Stimulated activated CD4-positive, alpha-beta T cell treated with anti-CD3 and anti-CD28 coated beads, Interleukin-4, amount 100 ng/mL, for 1 hour (primary cell): ENCODE measurements around the gene C3orf20.

Source experiments
- DNase-seq: peaks from one replicate; pipeline ENCODE4 v3.0.0-alpha.2; 2020

Gene C3orf20

DNA sequence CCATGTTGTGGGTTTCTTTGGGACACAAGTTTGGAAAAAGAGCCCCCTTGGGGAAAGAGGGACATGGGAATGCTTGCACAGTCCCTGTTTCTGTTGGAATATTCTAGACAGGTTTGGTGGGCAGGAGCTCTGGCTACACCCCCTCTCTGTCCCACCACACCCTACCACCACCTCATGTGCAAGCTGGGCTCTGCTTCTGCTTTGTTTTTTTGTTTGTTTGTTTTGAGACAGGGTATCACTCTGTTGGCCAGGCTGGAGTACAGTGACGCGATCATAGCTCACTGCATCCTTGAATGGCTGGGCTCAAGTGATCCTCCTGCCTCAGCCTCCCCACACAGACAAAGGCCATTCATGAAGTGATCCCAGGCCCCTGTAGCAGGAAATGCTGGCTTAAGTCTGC is 86.9 kb downstream of the C3orf20 start:
- DNase-seq: no peak

DNA sequence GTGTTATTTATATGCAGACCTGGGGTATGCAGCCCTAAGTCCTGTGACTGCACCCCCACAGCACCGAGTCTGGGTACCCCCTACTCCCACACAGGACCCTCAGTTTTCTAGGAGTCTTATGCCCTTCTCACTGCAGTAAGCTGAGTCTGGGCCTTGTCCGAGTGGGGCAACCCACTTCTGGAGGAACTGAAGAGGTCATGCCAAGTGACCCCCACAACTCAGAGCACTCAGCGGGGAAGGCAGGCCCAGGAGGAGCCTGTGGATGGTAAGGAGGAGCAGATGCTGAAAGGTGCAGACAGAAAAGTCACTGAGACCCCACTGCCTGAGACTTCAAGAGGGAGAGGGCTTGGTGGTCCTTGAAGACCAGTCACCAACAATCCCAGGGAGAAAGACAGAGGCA is 87.8 kb downstream of the C3orf20 start:
- no peak for DNase-seq

DNA sequence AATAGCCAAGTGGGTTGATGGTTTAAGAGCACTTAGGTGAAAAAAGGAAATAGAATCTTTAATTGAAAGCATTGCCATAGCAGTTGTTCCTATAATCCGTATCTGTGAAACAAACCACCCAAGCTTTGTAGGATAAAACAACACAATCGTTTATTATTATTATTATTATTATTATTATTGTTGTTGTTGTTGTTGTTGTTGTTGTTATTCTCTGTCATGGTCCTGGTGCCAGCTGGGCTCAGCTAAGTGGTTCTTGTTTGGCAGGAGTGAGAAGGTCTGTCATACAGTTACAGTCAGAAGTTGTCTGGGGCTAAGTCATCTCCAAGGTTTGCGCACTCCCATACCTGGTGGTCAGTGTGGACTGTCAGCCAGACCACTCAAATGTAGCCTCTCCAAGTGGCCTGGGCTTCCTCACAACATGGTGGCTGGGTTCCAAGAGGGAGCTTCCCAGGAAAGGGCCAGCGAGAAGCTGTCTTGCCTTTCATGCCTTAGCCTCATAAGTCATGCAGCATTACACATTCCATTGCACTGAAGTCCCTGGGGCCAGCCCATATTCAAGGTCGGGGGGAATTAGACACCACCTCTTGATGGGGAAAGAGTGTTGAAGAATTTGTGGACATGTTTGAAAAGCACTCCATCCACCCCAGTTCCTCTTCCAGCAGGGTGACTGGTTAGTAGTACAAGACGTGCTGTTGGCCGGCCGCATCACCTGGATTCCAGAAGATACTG is 89.6 kb downstream of the C3orf20 start:
- DNase-seq: no peak

DNA sequence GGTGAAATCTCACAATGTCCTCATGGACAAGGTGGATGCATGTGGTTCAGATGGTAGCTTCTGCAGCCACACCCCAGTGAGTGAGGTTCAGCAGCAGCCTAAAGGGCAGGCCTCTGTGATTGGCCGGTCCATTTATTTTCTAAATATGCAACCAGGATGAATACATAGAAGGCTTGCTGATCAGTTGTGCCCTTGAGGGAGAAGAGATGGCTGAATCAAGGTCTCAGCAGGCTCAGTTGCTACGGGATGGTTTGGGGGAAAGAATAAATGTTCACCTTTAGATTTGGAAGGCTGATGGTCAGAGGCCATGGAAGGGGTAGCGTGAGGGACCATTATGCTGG is 90.1 kb downstream of the C3orf20 start:
- no peak for DNase-seq

DNA sequence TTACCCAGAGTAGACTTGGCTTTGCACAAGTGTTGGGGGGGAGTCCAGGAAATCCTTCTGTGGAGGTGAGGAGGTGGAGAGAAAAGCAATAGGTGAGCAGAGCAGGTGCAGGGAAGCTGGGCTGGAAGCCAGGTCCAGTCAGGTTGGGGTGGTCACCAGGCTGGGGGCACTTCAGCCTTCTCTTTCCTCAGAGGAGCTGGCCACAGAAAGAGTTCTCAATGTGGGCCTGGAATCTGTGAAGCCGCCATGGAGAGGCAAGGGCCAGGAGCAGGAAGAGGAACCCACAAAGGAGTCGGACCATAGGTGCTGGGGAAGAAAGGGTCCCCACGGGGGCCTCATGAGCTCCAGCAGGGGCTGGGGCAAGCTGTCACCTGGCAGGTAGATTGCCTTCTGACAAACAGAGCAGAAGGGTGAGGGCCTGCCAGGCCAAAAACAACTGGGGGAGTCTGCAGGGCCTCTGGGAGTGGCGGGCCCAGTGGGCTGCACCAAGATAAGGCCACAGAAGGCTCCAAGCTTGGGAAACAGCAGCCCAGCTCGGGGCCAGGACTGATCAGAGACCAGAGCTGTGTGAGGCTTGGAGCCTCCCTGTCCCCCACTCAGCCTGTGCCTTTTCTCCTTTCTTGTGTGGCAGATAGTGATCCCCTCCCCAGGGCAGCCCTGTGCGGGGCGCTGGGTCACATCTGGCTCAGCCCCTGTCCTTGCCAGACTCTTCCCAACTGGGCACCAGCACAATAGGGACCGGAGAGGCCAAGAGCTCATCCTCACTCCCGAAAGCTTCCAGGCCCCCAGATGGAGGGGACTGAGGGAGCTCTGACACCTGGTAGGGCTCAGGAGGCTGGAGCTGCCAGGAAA is 90.9 kb downstream of the C3orf20 start:
- no peak for DNase-seq

DNA sequence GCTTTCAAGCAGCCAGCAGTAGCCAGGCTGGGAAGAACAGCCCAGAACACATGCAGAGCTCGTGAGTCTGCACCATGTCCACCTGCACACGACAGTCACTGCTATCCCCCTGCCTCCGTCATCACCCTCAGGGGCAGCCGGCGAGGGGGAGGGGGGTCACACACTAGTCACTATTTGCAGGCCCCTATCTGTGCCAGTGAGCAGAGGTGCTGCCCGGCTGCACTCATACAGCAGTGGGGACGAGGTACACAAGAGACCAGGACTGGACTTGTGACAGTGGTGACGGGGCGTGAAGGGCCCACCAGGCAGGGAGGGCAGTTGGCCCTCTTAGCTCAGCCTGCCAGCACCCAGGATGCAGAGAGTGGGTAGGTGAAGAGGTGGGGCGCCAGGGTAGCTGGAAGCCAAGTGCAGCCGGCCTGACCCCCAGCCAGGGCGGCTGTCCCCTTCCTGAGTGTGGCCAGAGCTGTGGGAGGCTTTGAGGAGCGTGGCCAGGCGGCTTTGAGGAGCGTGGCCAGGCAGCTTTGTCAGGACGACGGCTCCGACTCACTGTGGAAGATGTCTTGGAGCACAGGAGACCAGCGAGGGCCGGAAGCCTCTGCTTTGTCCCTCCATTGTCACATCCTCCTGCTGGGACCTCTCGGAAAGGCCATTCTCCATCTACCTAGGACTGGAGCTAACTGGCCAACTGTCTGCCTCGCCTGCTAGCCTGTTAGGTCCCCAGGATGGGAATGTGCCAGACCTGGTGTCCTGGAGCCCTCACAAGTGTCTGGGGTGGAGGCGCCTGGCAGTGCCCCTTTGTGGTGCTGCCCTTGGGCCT is 91.7 kb downstream of the C3orf20 start:
- no peak for DNase-seq

DNA sequence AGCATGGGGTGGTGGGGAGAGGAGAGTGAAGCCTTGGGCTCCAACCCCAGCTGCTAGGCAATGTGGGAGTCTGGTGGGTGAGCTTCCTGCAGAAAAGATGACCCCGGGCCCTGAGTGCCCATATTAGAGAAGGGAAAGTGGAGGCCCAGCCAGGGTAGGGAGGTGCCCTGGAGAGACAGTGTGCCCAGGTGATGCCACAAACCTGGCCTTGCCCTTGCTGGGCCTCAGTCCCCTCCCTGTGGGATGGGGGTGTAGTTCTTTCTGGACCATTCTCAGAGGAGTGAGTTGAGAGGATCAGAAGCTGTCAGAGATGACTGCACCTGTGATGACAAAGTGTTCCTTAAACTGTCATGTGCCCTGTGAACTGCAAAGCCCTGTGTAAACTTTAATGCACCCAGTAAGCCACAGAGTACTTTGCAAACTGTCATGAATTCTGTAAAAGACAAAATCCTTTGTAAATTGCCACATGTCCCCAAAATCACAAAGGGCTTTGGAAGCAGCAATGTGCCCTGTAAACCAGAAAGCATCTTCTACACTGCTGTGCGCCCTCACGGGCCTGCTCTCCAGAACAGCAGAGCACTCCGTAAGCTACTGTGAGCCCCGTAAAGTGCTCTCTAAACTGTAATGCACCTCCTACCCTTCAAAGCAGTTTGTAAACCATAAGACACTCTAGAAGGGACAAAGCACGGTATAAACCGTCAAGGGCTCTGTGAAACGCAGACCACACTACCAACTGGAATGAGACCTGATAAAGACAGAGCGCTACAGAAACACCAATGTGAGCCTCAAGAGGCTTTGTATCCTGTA is 92.5 kb downstream of the C3orf20 start:
- DNase-seq: no peak

DNA sequence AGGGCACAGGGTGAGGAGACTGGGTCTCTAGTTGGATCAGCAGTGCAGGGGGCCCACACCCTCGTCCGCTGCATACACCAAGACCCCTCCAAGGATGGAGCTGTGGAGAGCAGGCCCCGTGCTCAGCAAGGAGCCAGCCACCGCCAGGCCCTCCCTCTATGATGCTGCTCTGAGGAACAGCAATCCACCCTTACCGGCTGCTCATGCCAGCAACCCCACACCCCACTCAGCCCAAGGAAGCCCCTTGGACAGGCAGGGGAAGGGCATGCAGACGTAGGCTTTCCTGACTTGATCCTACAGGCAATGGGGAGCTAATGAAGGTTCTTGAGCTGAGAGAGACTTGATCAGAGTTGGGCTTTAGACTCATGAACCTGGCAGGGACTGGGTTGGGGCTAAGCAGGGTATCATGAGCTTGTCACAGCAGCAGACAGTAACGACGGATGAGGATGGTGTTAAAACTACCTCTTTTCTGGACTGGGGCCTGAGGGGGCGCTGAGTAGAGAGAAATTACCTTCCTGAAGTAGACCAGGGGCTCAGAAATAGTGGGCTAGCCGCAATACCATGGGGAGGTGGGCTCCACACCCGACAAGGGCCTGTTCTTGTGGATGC is 93.3 kb downstream of the C3orf20 start:
- DNase-seq: no peak

DNA sequence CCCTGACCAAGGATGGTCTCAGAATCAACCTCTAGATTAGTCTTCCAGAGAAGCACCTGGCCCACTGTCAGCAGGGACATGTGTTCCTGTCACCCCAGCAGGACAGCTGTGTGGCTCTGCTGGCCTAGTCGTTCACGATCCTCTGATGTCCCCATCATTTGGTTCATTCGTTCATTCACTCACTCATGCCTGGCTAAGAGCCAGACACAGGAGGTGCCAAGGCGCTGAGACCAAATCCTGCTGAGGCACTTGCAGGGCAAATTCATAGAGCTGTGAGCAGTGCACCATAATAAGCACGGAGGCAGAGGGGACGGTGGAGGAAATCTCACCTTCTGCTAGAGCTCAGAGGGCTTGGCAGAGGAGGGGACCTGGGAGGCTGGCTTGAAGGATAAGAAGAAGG is 93.9 kb downstream of the C3orf20 start:
- no peak for DNase-seq

DNA sequence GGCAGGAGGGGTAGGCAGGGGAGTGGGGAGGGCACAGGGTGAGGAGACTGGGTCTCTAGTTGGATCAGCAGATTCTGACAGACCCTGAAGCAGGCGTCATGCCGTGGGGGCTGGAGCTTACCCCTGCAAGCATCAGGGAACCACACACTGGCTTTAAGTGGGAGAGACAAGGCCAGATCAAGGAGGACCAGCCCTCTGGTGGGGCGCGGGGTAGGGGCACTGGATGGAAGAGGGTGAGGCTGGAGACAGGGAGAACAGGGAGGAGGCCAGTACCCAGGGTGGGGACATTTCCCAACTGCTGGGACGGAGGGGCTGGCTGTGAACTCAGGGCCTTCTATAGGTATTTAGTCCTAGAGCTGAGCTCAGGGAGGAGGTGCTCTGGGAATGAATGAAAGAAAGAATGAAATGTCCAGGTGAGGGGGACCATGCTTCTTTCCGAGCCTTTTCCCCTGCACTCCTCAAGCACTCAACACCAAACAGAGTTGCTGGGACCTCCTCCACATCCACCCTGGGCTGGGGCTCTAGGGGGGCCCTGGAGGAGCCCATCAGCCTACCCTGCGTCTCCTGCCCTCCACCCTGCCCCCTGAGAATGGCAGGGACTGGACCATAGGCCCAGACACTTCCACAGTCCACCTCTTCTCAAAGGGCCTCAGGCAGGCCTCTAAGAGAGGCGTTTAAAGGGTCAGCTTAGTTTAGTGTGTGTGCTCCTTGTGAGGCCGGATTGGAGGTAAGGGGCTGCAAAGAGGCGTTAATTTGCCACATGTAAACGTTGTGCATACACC is 94.8 kb downstream of the C3orf20 start:
- DNase-seq: no peak

DNA sequence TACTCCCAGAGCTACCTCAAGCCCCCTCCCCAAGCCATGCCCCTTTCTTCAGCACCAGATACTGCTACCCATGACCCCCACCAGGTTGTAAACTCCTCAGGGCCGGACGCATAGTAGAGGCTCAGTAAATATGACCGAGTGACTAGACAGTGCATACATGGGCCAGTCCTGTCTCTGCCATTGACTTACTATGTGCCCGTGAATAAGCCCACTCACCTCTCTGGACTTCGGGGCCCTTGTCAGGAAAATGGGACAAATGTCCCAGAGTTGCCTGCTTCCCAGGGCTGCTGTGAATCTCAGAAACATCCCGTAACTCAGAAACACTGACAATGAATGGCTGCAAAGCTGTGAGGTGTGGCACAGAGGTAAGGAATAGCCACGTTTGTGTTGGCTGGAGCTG is 95.7 kb downstream of the C3orf20 start:
- no peak for DNase-seq

DNA sequence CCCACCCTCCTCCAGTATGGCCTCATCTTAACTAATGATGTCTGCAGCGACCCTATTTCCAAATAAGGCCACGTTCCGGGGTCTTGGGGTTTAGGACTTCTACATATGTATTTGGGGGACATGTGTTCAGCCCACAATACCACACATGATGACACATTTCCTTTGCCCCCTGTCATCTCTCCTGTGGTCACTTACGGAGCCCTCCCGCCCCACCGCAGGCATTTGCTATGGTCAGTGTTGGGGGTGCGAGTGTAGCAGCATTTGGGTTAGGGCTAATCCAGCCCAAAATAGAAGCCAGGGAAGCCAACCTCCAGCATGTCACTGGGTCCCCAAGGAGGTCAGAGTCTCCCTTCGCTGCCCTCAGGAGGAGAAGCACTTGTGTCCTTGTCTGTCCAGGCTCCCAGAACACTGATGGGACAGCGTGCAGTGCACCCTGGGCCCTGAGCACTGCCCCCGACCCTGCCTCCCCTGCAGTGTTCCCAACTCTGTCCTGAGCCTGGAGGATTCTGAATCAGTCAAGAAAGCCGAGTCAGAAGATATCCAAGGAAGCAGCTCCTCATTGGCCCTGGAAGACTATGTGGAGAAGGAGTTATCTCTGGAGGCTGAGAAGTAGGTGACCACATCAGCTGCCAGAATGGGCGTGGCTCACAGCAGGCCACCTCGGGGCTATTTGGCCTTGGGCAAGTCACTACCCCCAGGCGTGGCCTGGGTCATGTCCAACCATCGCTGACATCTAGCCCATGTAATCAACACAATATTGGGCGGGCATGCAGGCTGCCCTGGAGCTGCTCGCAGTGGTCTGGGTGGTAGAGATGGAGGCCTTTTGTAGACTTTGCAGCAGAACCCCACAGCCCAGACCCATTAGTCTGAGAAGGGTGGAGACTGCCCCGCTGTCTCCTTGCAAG is 96.9 kb downstream of the C3orf20 start:
- DNase-seq: no peak

DNA sequence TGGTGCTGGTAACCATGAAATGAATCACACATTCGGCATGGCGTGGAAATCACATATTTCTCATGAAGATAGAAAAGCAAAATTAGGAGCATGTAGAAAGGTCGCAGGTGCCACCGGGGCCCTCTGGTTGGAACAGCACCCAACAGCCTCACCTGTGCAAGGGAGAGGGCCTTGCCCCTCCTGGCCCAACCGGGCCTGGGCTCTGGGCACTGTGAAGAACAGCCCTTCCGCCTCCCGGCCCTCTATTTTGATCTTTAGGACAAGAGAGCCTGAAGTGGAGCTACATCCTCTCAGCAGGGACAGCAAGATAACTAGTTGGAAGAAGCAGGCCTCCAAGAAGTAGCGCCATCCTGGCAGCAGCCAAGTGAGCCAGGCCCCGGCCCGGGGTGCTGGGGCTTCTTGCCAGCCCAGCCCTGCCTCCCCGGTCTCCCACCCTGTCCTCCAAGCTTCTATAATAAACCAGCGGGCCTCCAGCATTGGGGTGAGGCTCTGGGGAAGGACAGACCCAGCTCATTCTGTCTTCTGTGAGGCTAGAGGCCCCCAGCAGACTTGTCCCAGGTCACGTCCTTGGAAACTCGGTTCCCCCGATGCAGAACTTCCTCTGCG is 97.7 kb downstream of the C3orf20 start:
- no peak for DNase-seq

DNA sequence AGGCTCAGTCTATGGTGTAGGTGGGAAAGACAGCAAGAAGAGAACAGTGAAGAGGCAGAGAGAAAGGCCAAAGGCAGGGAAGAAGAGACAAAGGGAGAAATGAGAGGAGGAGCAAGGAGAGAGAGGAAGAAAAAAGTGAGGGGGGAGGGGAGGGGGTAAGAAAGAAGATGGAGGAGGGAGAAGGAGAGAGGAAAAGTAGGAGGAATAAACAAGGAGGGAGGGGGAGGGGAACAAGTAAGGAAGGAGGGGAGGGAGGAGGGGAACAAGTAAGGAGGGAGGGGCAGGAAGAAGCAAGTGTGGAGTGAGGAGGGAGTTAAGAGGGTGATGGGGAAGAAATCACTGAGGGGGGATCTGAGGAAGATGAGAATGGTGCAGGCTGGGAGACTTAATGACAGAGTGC is 98.3 kb downstream of the C3orf20 start:
- DNase-seq: no peak

DNA sequence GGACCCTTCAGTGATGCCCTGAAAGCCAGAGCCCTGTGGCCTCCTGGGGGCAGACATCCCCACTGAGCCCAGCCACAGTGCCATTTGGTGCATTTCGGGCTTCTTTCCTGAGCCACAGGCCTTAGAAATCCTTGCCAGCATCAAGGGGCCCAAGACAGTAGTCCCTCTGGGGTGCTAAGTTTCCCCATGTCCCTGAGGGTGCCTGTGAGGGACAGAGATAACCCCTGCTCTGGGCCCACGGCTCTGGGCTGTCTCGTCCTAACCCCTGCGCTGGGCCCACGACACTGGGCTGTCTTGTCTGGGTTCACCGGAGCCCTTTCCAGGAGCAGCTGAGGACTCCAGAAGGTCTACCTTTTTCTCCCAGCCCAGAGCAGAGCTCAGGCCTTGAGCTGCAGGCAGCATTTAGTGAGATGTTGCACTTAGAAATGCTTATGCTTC is 98.8 kb downstream of the C3orf20 start:
- no peak for DNase-seq

DNA sequence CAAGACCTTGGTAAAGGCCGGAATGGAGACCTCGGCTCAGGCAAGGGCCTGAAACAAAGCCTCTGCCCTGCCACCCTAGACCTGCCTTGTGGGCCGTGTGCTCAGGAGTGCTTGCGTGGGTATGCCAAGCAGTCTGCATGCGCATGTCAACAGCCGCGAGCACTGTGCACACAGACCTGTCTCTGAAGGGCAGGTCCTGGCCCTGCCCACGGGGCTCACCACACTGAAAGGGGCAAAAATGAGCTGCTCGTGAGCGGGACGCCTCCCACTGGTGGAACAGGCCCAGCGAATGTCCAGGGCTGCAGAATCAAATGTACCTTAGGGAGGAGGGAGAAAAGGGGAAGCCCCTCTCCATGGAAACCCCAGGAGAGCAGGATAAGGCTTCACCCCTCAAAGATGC is 99.5 kb downstream of the C3orf20 start:
- DNase-seq: no peak

DNA sequence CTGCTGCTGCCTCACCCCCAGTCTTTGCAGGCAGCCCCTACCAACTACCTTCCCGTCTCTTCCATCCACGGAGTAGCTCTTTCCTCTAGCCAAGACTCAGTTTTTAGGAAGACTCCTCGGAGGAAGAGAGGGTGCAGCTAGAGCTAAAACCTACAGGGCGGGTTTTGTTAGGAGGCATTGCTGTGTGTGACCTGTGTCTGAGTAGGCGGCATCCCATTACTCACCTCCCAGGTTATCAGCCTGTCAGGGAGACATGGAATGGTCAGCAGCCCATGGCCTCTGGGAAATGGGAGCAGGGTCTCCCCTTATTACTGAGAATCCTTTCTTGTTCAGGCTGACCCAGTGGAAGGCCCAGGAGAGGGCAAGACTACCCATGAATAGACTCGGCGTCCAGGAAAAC is 100.1 kb downstream of the C3orf20 start:
- no peak for DNase-seq

DNA sequence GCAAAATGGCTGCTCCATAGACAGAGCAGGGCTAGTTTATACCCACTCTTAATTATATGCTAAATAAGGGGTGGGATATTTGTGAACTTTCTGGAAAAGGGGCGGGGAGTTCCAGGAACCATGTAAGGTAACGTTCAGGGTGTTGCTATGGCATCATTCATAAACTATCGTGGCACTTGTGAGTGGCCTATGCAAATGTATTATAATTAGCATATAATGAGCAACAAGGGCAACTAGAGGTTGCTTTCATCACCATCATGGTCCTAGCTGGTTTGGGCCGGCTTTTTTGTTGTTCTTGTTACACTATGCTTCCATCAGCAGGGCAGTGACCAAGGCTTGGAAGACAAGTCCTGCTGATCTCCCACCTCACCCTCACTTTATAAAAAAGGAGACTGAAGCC is 100.6 kb downstream of the C3orf20 start:
- no peak for DNase-seq

DNA sequence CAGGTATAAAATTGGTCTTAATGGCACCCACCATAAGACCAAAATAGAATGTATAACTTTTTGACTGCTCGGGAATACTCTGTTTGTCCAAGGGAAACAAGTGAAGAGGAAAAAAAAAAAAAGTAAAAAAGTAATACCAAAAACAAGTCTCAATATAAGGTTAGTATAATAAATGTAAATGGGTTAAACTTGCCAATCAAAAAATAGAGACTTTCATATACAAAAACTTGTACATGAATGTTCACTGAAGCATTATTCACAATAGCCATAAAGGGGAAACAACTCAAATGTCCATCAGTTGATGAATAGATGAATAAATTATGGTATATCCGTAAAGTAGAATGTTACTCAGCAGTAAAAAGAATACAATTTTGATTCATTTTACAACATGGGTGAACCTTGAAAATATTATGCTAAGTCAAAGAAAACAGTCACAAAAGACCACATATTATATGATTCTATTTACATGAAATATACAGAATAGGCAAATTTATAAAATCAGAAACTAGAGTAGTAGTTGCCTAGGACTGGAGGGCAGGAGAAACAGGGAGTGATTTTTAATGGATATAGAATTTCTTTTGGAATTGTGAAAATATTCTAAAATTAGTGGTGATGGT is 104.2 kb downstream of the C3orf20 start:
- DNase-seq: no peak
